GM19463 (cell line): ENCODE data around the gene CUBN.
A peak's percentile ranks its signal among the peaks of the same experiment; 100 is the strongest.

Source experiments
- ATAC-seq: cut with Tn5 transposase; IDR thresholded peaks from one replicate; pipeline ENCODE4 v1.9.1; 2021; ENCODE audit warnings: mild to moderate bottlenecking, moderate library complexity; ENCODE audit not compliant: unreplicated experiment

Gene CUBN

DNA sequence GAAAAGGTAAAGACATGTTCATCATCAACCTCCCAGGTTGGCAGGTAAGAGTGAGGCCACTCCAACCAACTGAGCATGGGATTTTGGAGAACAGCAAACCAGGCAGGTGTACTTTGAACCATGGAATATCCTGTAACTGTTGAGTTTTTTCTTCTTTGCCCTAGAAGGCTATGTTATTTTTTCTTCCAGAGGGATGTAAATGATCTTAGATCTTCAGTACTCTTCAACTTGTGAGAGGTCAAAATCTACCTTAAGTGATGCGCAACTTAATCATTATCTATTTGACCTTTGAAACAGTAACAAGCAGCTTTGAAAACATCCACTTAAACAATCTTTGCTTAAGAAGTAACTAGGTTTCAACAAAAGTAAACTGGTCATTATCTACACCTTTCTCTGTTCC is at the start of gene CUBN:
Gene CUBN (minus strand): TSS at position 71 of the 400 bp plus-strand sequence. CDS start 46 bp downstream, at position 25.
- ATAC-seq: no peak

DNA sequence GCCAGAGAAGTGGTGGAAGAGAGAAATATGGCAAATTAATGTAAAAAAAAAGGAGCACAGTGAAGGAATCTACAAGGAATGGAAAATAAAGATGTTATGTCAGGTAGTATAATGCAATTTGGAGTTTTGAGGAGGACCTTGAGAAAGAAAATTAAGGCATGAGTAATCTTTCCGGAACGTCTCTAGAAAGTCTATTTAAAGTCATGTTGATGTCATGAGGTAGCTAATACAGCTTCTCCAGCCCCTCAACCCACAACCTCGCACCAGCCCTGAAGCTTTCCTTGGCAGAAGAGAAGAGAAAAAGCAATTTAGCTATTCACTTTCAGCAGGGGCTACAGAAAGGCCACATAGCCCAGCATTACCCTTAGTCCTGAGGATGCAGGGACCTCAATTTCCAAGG is 49.4 kb upstream of the CUBN start:
- ATAC-seq: no peak

DNA sequence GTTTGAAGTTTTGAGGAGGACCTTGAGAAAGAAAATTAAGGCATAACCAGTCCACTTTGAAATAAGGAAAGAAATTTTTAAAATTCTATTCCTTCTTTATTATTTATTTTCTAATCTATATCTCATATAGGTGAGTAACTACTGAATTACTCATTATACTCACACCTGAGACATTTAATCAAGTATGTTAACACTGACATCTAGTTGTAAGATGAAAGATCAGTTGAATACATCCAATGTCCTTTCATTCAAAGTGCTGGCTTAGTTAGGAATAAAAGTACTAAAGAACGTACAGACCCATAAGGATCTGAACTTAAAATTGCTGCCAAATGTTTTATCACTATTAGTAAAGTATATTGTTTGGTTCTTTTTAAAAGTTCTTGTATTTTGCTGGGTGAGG is 48.4 kb upstream of the CUBN start:
- ATAC-seq: no peak

DNA sequence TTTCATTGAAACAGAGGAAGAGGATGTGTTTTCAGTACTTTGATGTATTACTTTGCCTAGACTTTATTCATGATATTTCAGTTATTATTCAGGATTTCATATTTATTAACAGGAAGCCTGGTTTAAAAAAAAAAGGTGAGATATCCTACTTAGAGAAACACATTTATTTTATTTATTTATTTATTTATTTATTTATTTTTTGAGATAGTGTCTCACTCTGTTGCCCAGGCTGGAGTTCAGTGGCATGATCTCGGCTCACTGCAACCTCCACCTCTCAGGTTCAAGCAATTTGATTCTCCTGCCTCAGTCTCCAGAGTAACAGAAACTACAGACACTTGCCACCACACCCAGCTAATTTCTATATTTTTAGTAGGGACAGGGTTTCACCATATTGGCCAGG is 47.4 kb upstream of the CUBN start:
- no peak for ATAC-seq

DNA sequence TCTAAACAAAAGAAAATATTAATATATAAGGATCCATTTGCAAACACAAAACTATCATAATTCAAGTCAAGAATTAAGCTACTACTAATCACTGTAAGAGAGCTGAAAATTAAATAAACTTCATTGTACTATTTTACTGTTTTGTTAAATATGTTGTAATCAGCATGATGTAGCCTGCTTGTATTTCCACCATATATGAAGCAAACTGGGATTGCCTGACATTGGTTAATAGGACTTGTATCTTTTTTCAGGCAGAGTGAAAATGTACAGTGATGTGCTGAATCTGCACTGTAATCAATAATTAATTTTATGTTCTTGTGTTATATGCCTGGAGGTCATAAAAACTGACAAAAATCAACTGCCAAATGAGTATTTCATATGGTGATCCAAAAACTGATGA is 46.5 kb upstream of the CUBN start:
- no peak for ATAC-seq

DNA sequence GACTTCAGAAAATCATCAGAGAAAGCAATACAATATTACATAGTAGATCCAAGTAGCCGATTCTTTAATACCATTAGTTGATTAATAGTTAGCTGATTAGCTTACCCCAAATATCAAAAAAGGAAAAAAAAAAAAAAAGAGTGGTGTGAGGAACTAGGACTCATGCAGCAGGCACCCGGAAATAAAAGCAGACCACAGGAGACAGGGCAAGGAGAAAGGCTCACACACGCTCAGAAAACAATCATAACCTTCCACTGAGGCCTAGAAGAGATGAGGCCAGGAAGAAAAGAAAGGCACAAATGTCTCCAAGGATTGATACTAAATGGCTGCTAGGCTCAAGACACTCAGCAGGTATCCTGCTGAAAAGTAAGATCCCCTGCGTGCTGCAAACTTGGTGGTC is 45.9 kb upstream of the CUBN start:
- no peak for ATAC-seq

DNA sequence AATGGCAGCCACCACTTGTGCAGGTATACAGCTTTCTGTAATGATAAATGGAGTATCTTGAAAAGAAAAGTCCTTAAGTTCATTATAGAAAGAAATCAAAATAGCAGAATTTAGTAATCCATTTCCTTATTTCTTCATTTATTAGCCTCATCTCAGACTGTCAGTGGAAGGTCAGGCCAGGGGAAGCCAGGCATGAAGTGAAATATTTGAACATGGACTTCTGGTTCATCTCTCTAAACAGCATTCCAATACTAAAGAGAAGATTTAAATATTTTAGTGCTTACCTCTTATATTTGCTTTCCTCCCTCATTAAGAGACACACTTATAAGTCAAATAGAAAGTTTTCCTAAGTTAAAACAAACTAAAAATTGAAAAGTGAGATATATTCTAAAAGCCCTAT is 45.0 kb upstream of the CUBN start:
- ATAC-seq: no peak

DNA sequence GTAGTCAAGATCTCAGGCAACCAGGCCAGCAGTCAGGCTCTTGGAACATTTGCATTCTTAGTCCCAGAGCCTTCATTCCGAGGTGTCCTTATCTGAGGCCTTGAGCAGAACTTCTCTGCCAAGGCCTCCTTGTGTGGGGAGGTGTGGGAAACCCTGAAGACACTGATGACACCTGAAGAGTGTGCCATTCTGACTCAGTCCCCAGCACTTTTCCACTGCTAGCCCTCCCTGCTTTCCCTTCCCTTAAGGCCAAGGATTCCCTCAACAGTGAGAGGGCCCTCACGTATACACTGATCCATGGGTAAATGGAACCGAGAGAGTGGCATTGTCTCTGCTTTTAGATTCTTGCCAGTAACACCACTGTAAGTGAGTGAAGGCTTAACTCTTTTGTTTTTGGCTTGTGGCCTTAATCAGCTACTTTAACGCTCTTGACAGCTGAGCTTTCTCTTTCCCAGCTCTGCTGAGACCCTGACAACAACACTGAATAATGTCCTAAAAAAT is 41.6 kb upstream of the CUBN start:
- ATAC-seq: no peak

DNA sequence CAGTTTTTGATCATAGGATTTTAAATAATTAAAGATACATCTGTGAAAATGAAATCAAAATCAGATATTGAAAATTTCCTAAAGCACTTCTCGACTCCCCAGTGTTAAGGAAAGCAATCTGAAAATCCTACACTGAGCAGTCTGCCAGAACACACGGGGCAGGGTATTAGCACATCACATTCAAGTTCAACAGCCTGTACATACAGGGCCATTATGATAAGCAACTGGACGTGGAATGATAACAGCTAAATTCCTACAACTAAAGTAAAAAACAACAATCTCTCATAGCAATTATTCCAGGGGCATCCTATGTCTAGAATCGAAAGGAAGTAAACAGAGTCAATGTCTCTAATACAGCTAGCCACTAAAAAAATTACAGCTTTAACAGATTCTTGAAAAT is 40.2 kb upstream of the CUBN start:
- ATAC-seq: no peak

DNA sequence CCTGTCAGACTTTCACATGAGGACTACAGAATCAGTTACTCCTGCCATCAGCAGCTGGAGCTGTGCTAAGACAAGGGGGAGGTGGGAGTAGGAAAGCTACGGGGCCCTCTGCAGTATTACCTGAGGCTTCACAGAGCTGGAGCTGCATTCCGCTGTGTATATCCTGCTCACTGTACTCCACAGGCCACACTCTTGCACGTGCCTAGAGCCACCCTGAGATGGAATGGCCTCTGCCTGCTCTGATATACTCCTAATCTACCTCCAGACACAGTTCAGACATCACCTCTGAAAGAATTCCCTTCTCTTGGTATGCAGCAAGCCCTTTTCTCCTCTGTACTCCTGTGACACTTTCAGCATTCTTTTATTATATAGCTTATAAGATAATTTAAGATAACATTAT is 37.1 kb upstream of the CUBN start:
- no peak for ATAC-seq

DNA sequence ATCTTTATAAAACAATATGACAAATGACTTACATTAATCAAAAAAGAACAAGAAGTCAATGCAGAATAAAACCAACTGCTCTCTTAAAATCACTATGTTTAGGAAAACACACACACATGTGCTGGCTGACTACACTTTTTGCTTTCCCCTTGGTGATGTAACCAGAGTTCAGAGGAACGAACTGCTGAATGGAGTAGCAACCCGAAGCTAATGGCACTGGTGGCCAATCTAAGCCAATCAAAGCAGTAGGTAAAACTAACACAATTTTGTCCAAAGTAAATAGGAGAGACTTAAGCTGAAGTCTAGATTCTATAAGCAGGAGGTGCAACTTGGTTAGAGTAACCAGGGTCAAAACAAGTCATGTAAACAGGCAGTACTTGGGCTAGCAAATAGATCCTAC is 33.2 kb upstream of the CUBN start:
- no peak for ATAC-seq

DNA sequence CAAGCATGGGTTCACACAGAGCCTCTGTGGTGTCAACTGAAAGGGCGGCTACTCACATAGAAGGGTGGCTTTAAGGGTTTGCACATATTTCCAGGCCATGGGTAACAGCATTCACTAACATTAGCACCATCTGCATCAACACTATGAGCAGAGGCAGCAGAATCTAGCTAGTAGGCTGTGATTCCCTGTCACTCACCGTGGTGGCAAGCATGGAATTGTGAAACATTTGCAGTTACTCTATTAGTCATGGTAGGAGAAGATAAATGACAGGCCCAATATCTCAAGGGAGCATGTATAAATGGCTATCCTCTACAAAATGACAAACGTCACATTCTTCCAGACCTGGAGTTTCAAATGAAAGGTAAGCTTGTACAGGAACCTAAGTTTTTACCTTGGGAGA is 32.2 kb upstream of the CUBN start:
- no peak for ATAC-seq

DNA sequence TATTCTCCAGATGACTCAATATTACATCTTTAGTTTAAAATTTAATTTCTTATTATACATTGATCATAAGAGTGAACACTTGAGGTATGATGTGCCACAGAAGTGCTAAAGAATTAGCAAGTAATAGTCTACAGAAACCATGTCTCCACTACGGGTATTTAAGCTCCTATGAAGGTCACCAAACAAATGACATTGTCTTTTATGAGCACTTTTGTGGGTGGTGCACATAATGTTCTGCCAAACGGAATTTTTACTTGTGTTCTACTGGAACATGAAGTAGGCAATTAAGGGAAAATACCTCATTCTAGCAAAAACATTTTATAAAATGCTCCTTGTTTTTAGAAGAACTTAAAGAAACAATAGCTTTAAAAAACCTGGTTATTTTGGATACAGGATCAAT is 27.4 kb upstream of the CUBN start:
- no peak for ATAC-seq

DNA sequence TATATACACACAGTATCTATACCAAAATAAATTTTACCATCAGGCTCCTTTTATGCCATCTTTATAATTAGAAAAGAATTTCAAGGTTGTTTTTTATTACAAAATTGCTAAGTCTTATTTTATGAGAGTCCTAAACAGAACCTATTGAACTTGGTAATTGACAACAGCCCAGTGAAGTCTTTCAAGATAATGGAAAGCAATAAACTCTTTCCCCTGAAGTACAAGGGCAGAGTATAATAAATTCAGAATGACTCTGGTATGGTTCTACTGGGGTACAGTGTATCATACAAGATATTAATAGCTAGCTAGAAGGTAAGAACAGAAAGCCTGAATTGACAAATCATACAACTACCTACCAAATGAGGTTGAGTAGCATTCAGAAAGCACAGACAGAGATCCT is 26.2 kb upstream of the CUBN start:
- no peak for ATAC-seq

DNA sequence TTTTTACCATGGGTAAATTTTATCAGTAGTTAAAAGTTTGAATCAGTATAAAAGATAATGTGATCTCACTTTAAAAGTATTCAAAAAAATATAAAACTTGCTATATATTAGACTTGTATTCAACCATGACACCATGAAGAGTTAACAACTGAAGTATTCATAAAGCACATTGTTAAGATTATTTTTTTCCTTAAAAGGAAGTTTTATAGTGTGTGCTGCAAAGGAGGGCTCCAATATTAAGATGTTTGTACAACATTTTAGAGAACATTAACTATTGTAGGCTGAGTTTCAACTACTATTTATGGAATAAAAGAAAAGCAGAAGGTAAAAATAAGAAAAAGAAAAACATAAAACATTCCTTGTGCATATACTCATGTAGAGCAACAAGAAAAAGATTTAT is 24.5 kb upstream of the CUBN start:
- no peak for ATAC-seq

DNA sequence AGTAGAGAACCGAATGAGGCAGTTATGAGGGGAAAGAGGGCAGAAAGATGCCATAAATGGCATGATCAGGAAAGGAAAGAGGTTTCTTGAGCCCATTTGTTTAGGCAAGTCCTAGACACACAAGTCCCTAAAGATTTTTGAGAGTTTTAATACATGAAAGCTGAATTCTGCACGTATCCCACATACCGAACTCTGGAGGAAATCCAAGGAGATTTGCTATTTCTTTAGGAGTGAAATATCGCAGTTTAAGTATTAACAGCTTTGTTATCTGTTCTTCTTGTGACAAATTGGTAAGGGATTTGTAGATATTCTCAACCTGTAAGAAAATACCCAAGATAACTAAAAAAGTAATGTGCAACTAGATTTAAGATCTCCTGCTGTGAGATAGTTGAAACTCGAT is 23.7 kb upstream of the CUBN start:
- no peak for ATAC-seq

DNA sequence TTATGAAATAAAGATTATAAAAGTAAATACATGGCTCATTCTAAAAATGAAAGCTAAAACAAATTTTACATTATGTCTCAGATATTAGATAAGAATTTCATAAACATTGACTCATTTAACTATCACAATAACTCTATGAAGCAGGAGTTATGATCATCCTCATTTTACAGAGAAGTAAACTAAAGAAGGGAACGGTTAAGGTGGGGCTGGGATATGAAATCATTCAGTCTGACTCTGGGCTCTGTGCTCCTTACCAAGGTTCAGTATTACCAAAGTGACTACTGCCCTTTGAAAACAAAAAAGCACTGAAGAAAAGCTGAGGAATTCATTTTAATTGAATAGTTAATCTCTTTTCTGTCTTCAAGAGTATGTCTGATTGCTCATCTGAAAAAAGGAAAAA is 22.1 kb upstream of the CUBN start:
- ATAC-seq: no peak

DNA sequence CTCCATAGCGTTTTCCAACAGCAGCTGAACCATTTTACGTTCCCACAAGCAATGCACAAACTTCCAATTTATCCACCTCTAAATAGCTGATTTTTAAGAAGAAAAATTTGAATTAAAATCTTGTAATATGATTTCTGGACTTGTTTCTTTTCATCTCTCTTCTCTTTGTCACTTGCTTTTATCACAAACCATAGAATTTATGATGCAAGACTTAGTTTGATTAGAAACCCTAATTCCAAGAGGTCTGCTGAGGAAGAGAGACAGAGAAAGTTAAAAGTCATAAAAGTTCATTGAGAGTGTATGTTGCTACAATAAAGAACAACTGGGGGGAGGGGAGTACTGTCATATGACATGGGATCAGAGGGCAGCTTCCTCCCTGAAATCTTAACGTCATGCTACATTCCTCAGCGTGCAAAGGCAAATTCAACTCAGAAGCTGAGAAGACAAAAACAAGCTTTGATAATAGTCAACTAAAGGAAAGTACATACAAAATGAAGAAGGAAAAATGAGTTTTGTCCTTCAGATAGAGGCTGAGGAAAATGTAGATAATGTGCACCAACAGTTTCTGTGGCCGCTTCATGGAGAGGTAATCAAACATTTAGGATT is 18.4 kb upstream of the CUBN start:
- ATAC-seq: no peak

DNA sequence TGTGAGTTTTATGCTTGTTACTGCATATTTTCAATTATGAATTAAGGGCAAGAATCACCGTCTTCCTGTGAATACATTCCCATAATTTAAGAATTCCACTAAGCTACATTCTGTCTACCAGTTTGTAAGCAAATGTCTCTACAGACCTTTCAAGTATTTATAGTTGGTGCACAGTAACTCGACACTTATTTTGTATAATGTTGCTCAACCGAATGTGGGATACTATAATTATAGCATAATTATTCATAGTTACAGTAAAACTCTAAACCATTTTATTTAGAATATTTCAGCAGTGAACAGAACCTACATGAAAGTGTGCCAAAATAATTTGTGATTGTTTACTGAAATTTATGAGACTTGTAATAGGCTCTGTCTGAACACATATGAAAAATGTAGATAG is 17.3 kb upstream of the CUBN start:
- no peak for ATAC-seq

DNA sequence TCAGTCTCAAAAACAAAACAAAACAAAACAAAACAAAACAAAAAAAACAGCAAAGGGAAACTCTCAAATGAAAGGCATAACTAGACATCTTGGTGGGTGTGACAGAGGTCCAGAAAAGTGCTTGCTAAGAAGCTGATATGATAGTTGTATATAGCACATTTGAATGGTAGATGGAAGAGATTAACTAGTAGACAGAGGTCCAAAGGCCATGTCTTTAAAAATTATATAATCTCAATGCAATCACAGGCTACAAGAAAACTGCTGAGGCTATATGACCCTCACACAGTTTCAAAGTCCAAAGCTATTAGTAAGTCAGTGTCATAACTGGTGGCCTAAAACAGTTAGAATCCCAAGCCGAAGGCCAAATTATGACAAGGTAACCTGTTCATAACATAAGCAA is 15.6 kb upstream of the CUBN start:
- ATAC-seq: no peak

DNA sequence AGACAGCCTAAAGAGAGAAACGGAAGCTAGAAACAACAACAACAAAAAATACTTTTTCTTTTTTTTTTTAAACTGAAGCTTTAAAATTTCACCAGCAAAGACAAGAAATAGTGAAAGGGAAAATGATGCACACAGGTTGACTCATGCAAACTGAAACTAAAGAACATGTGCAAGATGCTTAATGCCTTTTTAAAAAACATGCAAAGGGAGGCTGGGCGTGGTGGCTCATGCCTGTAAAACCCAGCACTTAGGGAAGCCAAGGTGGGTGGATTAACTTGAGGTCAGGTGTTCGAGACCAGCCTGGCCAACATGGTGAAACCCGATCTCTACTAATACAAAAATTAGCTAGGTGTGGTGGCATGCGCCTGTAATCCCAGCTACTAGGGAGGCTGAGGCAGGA is 15.1 kb upstream of the CUBN start:
- peak; percentile 63 for ATAC-seq

DNA sequence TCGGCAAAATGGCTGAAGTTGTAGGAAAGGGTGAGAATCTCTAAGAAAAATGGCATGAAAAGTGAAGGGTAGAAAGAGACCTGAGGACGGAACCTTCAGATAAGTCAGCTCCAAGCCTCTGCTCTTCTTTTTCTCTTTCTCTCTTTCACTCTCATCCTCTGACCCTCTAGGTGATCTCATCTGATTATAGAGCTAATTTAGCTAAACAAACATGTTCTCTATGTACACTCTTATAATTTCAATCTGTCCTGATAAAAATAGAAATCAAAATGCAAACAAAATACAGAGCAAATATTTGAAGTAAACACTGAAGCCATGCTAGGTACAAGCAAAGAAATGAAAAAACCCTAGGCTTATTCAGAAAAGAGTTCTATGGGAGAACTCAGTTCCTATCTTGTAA is 14.4 kb upstream of the CUBN start:
- ATAC-seq: no peak

DNA sequence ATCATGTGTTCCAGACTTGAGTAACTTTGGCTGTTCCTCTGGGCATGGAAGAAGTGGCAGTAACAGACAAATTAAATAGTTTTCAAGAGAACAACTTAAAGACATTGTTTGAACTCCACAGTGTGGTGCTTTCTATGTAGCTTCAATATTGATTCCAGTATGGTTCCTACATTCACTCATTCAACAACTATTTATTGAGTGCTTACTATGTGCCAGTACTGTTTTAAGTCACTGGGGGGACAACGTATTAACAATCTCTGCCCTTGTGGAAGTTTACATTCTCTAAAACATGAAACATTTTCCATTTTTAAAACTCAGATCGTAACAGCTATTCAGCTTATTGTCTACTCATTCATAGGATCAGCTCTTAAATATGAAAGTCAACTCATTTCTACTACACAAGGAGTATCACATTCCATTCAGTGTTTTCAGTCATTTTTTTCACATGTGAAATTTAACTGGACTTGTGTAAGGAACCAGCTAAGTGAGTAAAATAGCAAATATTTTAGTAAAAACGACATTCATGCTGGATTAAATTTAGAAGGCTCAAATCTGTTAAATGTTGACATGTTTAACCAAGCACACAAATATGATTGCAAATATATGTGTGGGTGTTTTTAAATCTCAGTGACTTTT is 13.6 kb upstream of the CUBN start:
- no peak for ATAC-seq
